Trophoblast cell (in vitro differentiated cells and primary cell): ENCODE results near the gene THSD4.
"Not testable (repeated sequence)": the region's sequence is repeated elsewhere in the genome, so short reads cannot be mapped to it uniquely, and the experiment has no call there.

ENCODE experiments used
- DNase-seq, 2 donors: peaks; one replicate each; pipeline ENCODE4 v3.0.0-alpha.2; 2016
- H2AFZ ChIP-seq: 2 replicates; pipeline ENCODE4 v1.6.1; 2013; ENCODE audit warnings: low read length, moderate library complexity, mild to moderate bottlenecking; ENCODE audit not compliant: insufficient read depth, poor library complexity
- H2AK5ac ChIP-seq: 2 replicates; pipeline ENCODE4 v1.6.1; 2013; ENCODE audit warnings: mild to moderate bottlenecking, low read length
- H2BK120ac ChIP-seq: 2 replicates; pipeline ENCODE4 v1.6.1; 2013; ENCODE audit warnings: low read length, mild to moderate bottlenecking, moderate library complexity; ENCODE audit not compliant: insufficient read depth, poor library complexity
- H2BK12ac ChIP-seq: 2 replicates; pipeline ENCODE4 v1.6.1; 2013; ENCODE audit warnings: mild to moderate bottlenecking, low read length, moderate library complexity
- H2BK5ac ChIP-seq: 2 replicates; pipeline ENCODE4 v1.6.1; 2013; ENCODE audit warnings: low read length, low read depth, moderate library complexity, mild to moderate bottlenecking; ENCODE audit not compliant: poor library complexity
- H3K14ac ChIP-seq: 2 replicates; pipeline ENCODE4 v1.6.1; 2013; ENCODE audit warnings: mild to moderate bottlenecking, low read length
- H3K18ac ChIP-seq: 2 replicates; pipeline ENCODE4 v1.6.1; 2013; ENCODE audit warnings: mild to moderate bottlenecking, low read length
- H3K23ac ChIP-seq: 2 replicates; pipeline ENCODE4 v1.6.1; 2013; ENCODE audit warnings: low read length
- H3K27ac ChIP-seq: 2 replicates; pipeline ENCODE4 v1.5.1; 2013; ENCODE audit warnings: low read depth, mild to moderate bottlenecking, inconsistent platforms, low read length, moderate library complexity
- H3K27me3 ChIP-seq: 2 replicates; pipeline ENCODE4 v1.6.1; 2013; ENCODE audit warnings: inconsistent platforms, mild to moderate bottlenecking, low read length, moderate library complexity; ENCODE audit not compliant: insufficient read depth
- H3K36me3 ChIP-seq, 2 experiments: 1 replicate in 1 of 2; 2 replicates in 1 of 2; pipeline ENCODE4 v1.6.1; 2013; ENCODE audit warnings: low read length in 2 of 2, mild to moderate bottlenecking in 2 of 2, moderate library complexity in 1 of 2; ENCODE audit not compliant: insufficient read depth in 2 of 2, control insufficient read depth in 1 of 2
- H3K4ac ChIP-seq: 2 replicates; pipeline ENCODE4 v1.6.1; 2013; ENCODE audit warnings: low read depth, mild to moderate bottlenecking, low read length, moderate library complexity
- H3K4me1 ChIP-seq, 2 experiments: 1 replicate in 1 of 2; 2 replicates in 1 of 2; pipeline ENCODE4 v1.6.1; 2013; ENCODE audit warnings: low read length in 2 of 2, mild to moderate bottlenecking in 2 of 2, moderate library complexity in 1 of 2; ENCODE audit not compliant: insufficient read depth in 2 of 2, control insufficient read depth in 1 of 2
- H3K4me2 ChIP-seq: 2 replicates; pipeline ENCODE4 v1.6.1; 2013; ENCODE audit warnings: inconsistent platforms, mild to moderate bottlenecking, low read length, moderate library complexity
- H3K4me3 ChIP-seq: 2 replicates; pipeline ENCODE4 v1.5.1; 2013; ENCODE audit warnings: mild to moderate bottlenecking, low read depth, low read length, inconsistent platforms
- H3K79me1 ChIP-seq: one replicate; pipeline ENCODE4 v1.6.1; 2013; ENCODE audit warnings: low read length
- H3K79me2 ChIP-seq: 2 replicates; pipeline ENCODE4 v1.6.1; 2013; ENCODE audit warnings: low read length, mild to moderate bottlenecking; ENCODE audit not compliant: control insufficient read depth, insufficient read depth, poor library complexity
- H3K9ac ChIP-seq: 2 replicates; pipeline ENCODE4 v1.6.1; 2013; ENCODE audit warnings: mild to moderate bottlenecking, low read length
- H3K9me3 ChIP-seq: 2 replicates; pipeline ENCODE4 v1.6.1; 2013; ENCODE audit warnings: low read depth, mild to moderate bottlenecking, control low read depth, inconsistent platforms, low read length; ENCODE audit not compliant: insufficient read depth
- H4K12ac ChIP-seq: 2 replicates; pipeline ENCODE4 v1.6.1; 2013; ENCODE audit warnings: low read depth, mild to moderate bottlenecking, low read length, moderate library complexity
- H4K8ac ChIP-seq: 2 replicates; pipeline ENCODE4 v1.6.1; 2013; ENCODE audit warnings: low read depth, mild to moderate bottlenecking, low read length, moderate library complexity
- H4K91ac ChIP-seq: one replicate; pipeline ENCODE4 v1.6.1; 2013; ENCODE audit warnings: low read depth, mild to moderate bottlenecking, low read length, moderate library complexity
- WGBS: extraction: QIAGEN DNeasy Blood & Tissue Kit; methylation state at CpG from one replicate; pipeline ENCODE4 v1.1.7; 2013; ENCODE audit warnings: missing lambda C conversion rate; ENCODE audit not compliant: insufficient read length, insufficient coverage; ENCODE audit errors: extremely low coverage; 5-methylcytosine and 5-hydroxymethylcytosine counted together

The THSD4 gene

GRCh38 chr15:71265606-71266005, 150.3 kb downstream of the THSD4 start:
- H3K23ac ChIP-seq, H3K79me2 ChIP-seq, H2AFZ ChIP-seq, H3K18ac ChIP-seq, H2BK5ac ChIP-seq, H3K4me3 ChIP-seq, H2BK120ac ChIP-seq, H3K27ac ChIP-seq, H2AK5ac ChIP-seq, H3K14ac ChIP-seq, H3K36me3 ChIP-seq, H3K4me1 ChIP-seq, H4K12ac ChIP-seq, H3K27me3 ChIP-seq, H4K91ac ChIP-seq, H3K9ac ChIP-seq, H2BK12ac ChIP-seq, DNase-seq, H4K8ac ChIP-seq, H3K9me3 ChIP-seq, H3K4me2 ChIP-seq, H3K4ac ChIP-seq, H3K79me1 ChIP-seq: not testable (repeated sequence)
- no CpG with 5 or more reads among the region's 11 CpGs for WGBS

- H3K14ac ChIP-seq = no peak overlapping the region
- no peaks in the 10 kb centered on the region for H3K79me2 ChIP-seq
- no peak overlapping the region for H3K18ac ChIP-seq
- H3K4ac ChIP-seq = no peak overlapping the region
- no peak overlapping the region for H2BK120ac ChIP-seq
- no peaks in the 10 kb centered on the region for H3K27me3 ChIP-seq
- no peak overlapping the region for H4K8ac ChIP-seq
- H3K4me1 ChIP-seq = peaks cover 2 to 13% of the 10 kb centered on the region in 2 experiments
- peaks cover 3% of the 10 kb centered on the region for H3K79me1 ChIP-seq
- no peak overlapping the region for H3K23ac ChIP-seq
- H3K4me2 ChIP-seq = no peak overlapping the region
- no peak overlapping the region for H2BK5ac ChIP-seq
- no peak overlapping the region for H3K9ac ChIP-seq
- no peaks in the 10 kb centered on the region for H3K9me3 ChIP-seq
- H2AFZ ChIP-seq = no peak overlapping the region
- H4K91ac ChIP-seq = no peak overlapping the region
- no peak overlapping the region for H4K12ac ChIP-seq
- no peak for DNase-seq
- H2AK5ac ChIP-seq = no peak overlapping the region
- no peak overlapping the region for H3K4me3 ChIP-seq
- H3K27ac ChIP-seq = no peak overlapping the region
- H2BK12ac ChIP-seq = no peak overlapping the region
- H3K36me3 ChIP-seq = no peaks in the 10 kb centered on the region
Observed at GRCh38 chr15:71271327-71271726, 156.1 kb downstream of the THSD4 start.

DNA sequence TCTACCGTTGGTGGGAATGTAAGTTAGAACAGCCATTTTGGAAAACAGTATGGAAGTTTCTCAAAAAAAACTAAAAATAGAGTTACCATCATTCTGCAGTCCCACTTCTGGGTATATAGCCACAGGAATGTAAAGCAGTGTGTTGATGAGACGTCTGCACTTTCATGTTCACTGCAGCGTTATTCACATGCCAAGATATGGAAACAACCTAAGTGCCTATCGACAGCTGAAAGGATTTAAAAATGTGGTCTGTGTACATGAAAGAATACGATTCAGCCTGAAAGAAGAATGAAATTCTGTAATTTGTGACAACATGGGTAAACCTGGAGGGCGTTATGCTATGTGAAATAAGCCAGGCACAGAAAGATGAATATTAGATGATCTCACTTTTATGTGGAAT, 157.7 kb downstream of the THSD4 start:
- no peak overlapping the region for H2BK12ac ChIP-seq
- H2AK5ac ChIP-seq = no peak overlapping the region
- DNase-seq = peak; percentile 79 to 95
- no peaks in the 10 kb centered on the region for H3K36me3 ChIP-seq
- no peak overlapping the region for H4K91ac ChIP-seq
- no peak overlapping the region for H3K18ac ChIP-seq
- no peaks in the 10 kb centered on the region for H3K79me2 ChIP-seq
- no peak overlapping the region for H3K4me3 ChIP-seq
- no peak overlapping the region for H3K9ac ChIP-seq
- H3K27me3 ChIP-seq = peaks cover 2% of the 10 kb centered on the region
- H3K27ac ChIP-seq = no peak overlapping the region
- no peak overlapping the region for H2AFZ ChIP-seq
- no peak overlapping the region for H3K14ac ChIP-seq
- no peak overlapping the region for H2BK120ac ChIP-seq
- no peak overlapping the region for H3K4ac ChIP-seq
- H3K9me3 ChIP-seq = no peaks in the 10 kb centered on the region
- peaks cover 3% of the 10 kb centered on the region for H3K79me1 ChIP-seq
- no peak overlapping the region for H3K4me2 ChIP-seq
- H3K4me1 ChIP-seq = peaks cover 2 to 14% of the 10 kb centered on the region in 2 experiments
- no CpG with 5 or more reads among the region's 6 CpGs for WGBS
- H4K12ac ChIP-seq = no peak overlapping the region
- H2BK5ac ChIP-seq = no peak overlapping the region
- no peak overlapping the region for H4K8ac ChIP-seq
- no peak overlapping the region for H3K23ac ChIP-seq

GRCh38 chr15:71273731-71274447, 158.6 kb downstream of the THSD4 start:
- peak overlapping the region; percentile 2 for H2BK5ac ChIP-seq
- no peak overlapping the region for H4K12ac ChIP-seq
- peak overlapping the region; percentile 12 for H3K27ac ChIP-seq
- no peak overlapping the region for H2AK5ac ChIP-seq
- H3K79me2 ChIP-seq = no peaks in the 10 kb centered on the region
- H2AFZ ChIP-seq = no peak overlapping the region
- H3K18ac ChIP-seq = no peak overlapping the region
- H2BK120ac ChIP-seq = no peak overlapping the region
- peaks cover 3% of the 10 kb centered on the region for H3K79me1 ChIP-seq
- H3K4ac ChIP-seq = no peak overlapping the region
- no peak overlapping the region for H3K14ac ChIP-seq
- H3K4me1 ChIP-seq = peaks cover 2 to 14% of the 10 kb centered on the region in 2 experiments
- no peak overlapping the region for H3K4me2 ChIP-seq
- DNase-seq = peak; percentile 83 to 93
- whole genome bisulfite sequencing = no CpG with 5 or more reads among the region's 3 CpGs
- H4K91ac ChIP-seq = peak overlapping the region; percentile 13
- H2BK12ac ChIP-seq = peak overlapping the region; percentile 38
- no peak overlapping the region for H3K23ac ChIP-seq
- H4K8ac ChIP-seq = no peak overlapping the region
- peaks cover 2% of the 10 kb centered on the region for H3K27me3 ChIP-seq
- no peaks in the 10 kb centered on the region for H3K9me3 ChIP-seq
- H3K9ac ChIP-seq = no peak overlapping the region
- H3K4me3 ChIP-seq = no peak overlapping the region
- H3K36me3 ChIP-seq = no peaks in the 10 kb centered on the region
